Activated CD8-positive, alpha-beta T cell treated with anti-CD3 and anti-CD28 coated beads, Interleukin-2, amount 10 ng/mL, durations not matched to agents 7 days and 5 days (primary cell): Measurements from ENCODE around the gene CTAG1A. TPM values are rescaled to one million over a fixed set of nuclear protein-coding genes. Genes with fewer than 3 reads are reported as not detected.
A peak's percentile ranks its signal among the peaks of the same experiment; 100 is the strongest.
"Not testable (repeated sequence)": the region's sequence is repeated elsewhere in the genome, so short reads cannot be mapped to it uniquely, and the experiment has no call there.

Experiments used
- ATAC-seq: fragments of 150-1000 bp; cut with Tn5 transposase; one replicate; pipeline ENCODE4 v1.10.0; 2021; ENCODE audit warnings: moderate library complexity
- CTCF ChIA-PET: fragments of 350-600 bp; sonication (Branson Sonifier 250); formaldehyde crosslinking; loops from one replicate; lab custom pipeline; 2021; ENCODE audit warnings: antibody characterized with exemption; lab: Charles Lee
- POLR2A ChIA-PET: fragments of 350-600 bp; sonication (Branson Sonifier 250); formaldehyde crosslinking; loops from one replicate; lab custom pipeline; 2021; ENCODE audit warnings: antibody characterized with exemption; lab: Charles Lee
- DNase-seq: peaks from one replicate; pipeline ENCODE4 v3.0.0-alpha.2; 2020
- H3K27ac Mint-ChIP-seq: one replicate; pipeline ENCODE4 v1.8.0; 2021; ENCODE audit warnings: mild to moderate bottlenecking, mixed read lengths
- H3K27me3 Mint-ChIP-seq: one replicate; pipeline ENCODE4 v1.8.0; 2021; ENCODE audit warnings: low read depth, mixed read lengths
- H3K36me3 Mint-ChIP-seq: one replicate; pipeline ENCODE4 v1.8.0; 2021; ENCODE audit warnings: low read depth, mixed read lengths
- H3K4me1 Mint-ChIP-seq: one replicate; pipeline ENCODE4 v1.8.0; 2021; ENCODE audit warnings: low read depth, mixed read lengths
- H3K4me3 Mint-ChIP-seq: one replicate; pipeline ENCODE4 v1.8.0; 2021; ENCODE audit warnings: mild to moderate bottlenecking, mixed read lengths
- H3K9me3 Mint-ChIP-seq: one replicate; pipeline ENCODE4 v1.8.0; 2022; ENCODE audit warnings: mixed read lengths; ENCODE audit not compliant: insufficient read depth
- total RNA-seq, 2 experiments: library from RNA; stranded (reverse); gene quantifications; one replicate each; pipeline ENCODE4 v1.2.3, GENCODE V29; 2021

The CTAG1A gene
- total RNA-seq, 2 experiments from 2014 or later = not detected

- ATAC-seq = peak; percentile 84
- Mint-ChIP-seq H3K9me3 (no peaks in the 10 kb centered on the region), H3K36me3 (peaks cover 46% of the 10 kb centered on the region), H3K4me3 (peak within 1 kb of the TSS; percentile 90), H3K4me1 (peaks cover 52% of the 10 kb centered on the region), H3K27me3 (no peaks in the 10 kb centered on the region), H3K27ac (peak within 1 kb of the TSS; percentile 94)
- ChIA-PET CTCF (no interaction called here), POLR2A (interaction anchor here (0.7 kb wide), 1 partner anchor 114 kb away, joined by 4 read pairs; no protein-coding TSS in a partner anchor)
- DNase-seq = peak; percentile 91
These were observed 37.5 kb upstream of the CTAG1A start, which contains the start of gene IKBKG for GRCh38 chrX:154547245-154548027. Gene IKBKG, plus strand, starts transcription at chrX:154547620. Its CDS starts 4,383 bp downstream, at chrX:154552003.

GRCh38 chrX:154548028-154548316 is 37.0 kb upstream of the CTAG1A start:
- no peaks in the 10 kb centered on the region for H3K9me3 Mint-ChIP-seq
- ChIA-PET POLR2A (interaction anchor here (0.7 kb wide), 1 partner anchor 114 kb away, joined by 4 read pairs; no protein-coding TSS in a partner anchor), CTCF (no interaction called here)
- H3K27me3 Mint-ChIP-seq = no peaks in the 10 kb centered on the region
- H3K4me1 Mint-ChIP-seq = peaks cover 47% of the 10 kb centered on the region
- DNase-seq (no peak), ATAC-seq (no peak)
- H3K4me3 Mint-ChIP-seq = peak overlapping the region; percentile 90
- peaks cover 44% of the 10 kb centered on the region for H3K36me3 Mint-ChIP-seq
- H3K27ac Mint-ChIP-seq = peak overlapping the region; percentile 94

- CTCF ChIA-PET = no interaction called here
- Mint-ChIP-seq H3K4me1 (peaks cover 43% of the 10 kb centered on the region), H3K9me3 (no peaks in the 10 kb centered on the region), H3K4me3 (peak overlapping the region; percentile 58), H3K27ac (no peak overlapping the region), H3K27me3 (no peaks in the 10 kb centered on the region), H3K36me3 (peaks cover 47% of the 10 kb centered on the region)
- POLR2A ChIA-PET = interaction anchor here (0.5 kb wide), 1 partner anchor 236 kb away, joined by 3 read pairs; no protein-coding TSS in a partner anchor
- ATAC-seq (no peak), DNase-seq (no peak)
These were observed 35.2 kb upstream of the CTAG1A start for GRCh38 chrX:154549766-154550165.

GRCh38 chrX:154552112-154552806 is 32.7 kb upstream of the CTAG1A start:
- CTCF ChIA-PET, DNase-seq, H3K27me3 Mint-ChIP-seq, ATAC-seq, H3K4me3 Mint-ChIP-seq, H3K9me3 Mint-ChIP-seq: not testable (repeated sequence)
- POLR2A ChIA-PET = interaction anchor here (0.5 kb wide), 1 partner anchor 170 kb away, joined by 3 read pairs; no protein-coding TSS in a partner anchor
- H3K4me1 Mint-ChIP-seq = peaks cover 36% of the 10 kb centered on the region
- peak overlapping the region; percentile 39 for H3K27ac Mint-ChIP-seq
- peaks cover 37% of the 10 kb centered on the region for H3K36me3 Mint-ChIP-seq

GRCh38 chrX:154558060-154558690 is 26.8 kb upstream of the CTAG1A start:
- H3K27me3 Mint-ChIP-seq, POLR2A ChIA-PET: not testable (repeated sequence)
- ATAC-seq = peak; percentile 78

GRCh38 chrX:154558896-154559295 is 26.0 kb upstream of the CTAG1A start:
- H3K27ac Mint-ChIP-seq, ATAC-seq, H3K9me3 Mint-ChIP-seq, DNase-seq, H3K27me3 Mint-ChIP-seq, H3K36me3 Mint-ChIP-seq, H3K4me1 Mint-ChIP-seq, POLR2A ChIA-PET, CTCF ChIA-PET, H3K4me3 Mint-ChIP-seq: not testable (repeated sequence)

More at GRCh38 chrX:154558060-154558690, 26.8 kb upstream of the CTAG1A start:
- H3K4me3 Mint-ChIP-seq, DNase-seq, CTCF ChIA-PET, H3K9me3 Mint-ChIP-seq, H3K27ac Mint-ChIP-seq, H3K4me1 Mint-ChIP-seq: not testable (repeated sequence)
- peaks cover 12% of the 10 kb centered on the region for H3K36me3 Mint-ChIP-seq

GRCh38 chrX:154560326-154560725 is 24.6 kb upstream of the CTAG1A start:
- DNase-seq, H3K4me3 Mint-ChIP-seq, POLR2A ChIA-PET, H3K36me3 Mint-ChIP-seq, H3K27ac Mint-ChIP-seq, CTCF ChIA-PET, H3K27me3 Mint-ChIP-seq, H3K9me3 Mint-ChIP-seq, ATAC-seq, H3K4me1 Mint-ChIP-seq: not testable (repeated sequence)

GRCh38 chrX:154562295-154562694 is 22.6 kb upstream of the CTAG1A start:
- POLR2A ChIA-PET, H3K4me1 Mint-ChIP-seq, H3K4me3 Mint-ChIP-seq, H3K27me3 Mint-ChIP-seq, ATAC-seq, H3K27ac Mint-ChIP-seq, CTCF ChIA-PET, H3K9me3 Mint-ChIP-seq, DNase-seq, H3K36me3 Mint-ChIP-seq: not testable (repeated sequence)

GRCh38 chrX:154570361-154570760 is 14.6 kb upstream of the CTAG1A start:
- H3K27ac Mint-ChIP-seq, ATAC-seq, POLR2A ChIA-PET, H3K9me3 Mint-ChIP-seq, H3K4me1 Mint-ChIP-seq, H3K27me3 Mint-ChIP-seq, H3K4me3 Mint-ChIP-seq, H3K36me3 Mint-ChIP-seq, DNase-seq, CTCF ChIA-PET: not testable (repeated sequence)

- CTCF ChIA-PET, H3K4me3 Mint-ChIP-seq, DNase-seq, H3K27me3 Mint-ChIP-seq, H3K4me1 Mint-ChIP-seq, H3K27ac Mint-ChIP-seq, POLR2A ChIA-PET, H3K36me3 Mint-ChIP-seq, ATAC-seq, H3K9me3 Mint-ChIP-seq: not testable (repeated sequence)
These were observed 11.9 kb upstream of the CTAG1A start for GRCh38 chrX:154573061-154573460.

- POLR2A ChIA-PET, H3K36me3 Mint-ChIP-seq, H3K27me3 Mint-ChIP-seq, H3K4me1 Mint-ChIP-seq, CTCF ChIA-PET, H3K27ac Mint-ChIP-seq, H3K9me3 Mint-ChIP-seq, H3K4me3 Mint-ChIP-seq, DNase-seq: not testable (repeated sequence)
- ATAC-seq = peak; percentile 51
These were observed 9.9 kb upstream of the CTAG1A start for GRCh38 chrX:154575076-154575475.

- H3K4me1 Mint-ChIP-seq, H3K36me3 Mint-ChIP-seq, H3K27me3 Mint-ChIP-seq, H3K27ac Mint-ChIP-seq, DNase-seq, ATAC-seq, CTCF ChIA-PET, H3K9me3 Mint-ChIP-seq, POLR2A ChIA-PET, H3K4me3 Mint-ChIP-seq: not testable (repeated sequence)
These were observed 1.9 kb upstream of the CTAG1A start for GRCh38 chrX:154582994-154583393.
